Naive thymus-derived CD4-positive, alpha-beta T cell (primary cell): Measurements from ENCODE around the gene DENND1A. TPM values are rescaled to one million over a fixed set of nuclear protein-coding genes. Genes with fewer than 3 reads are reported as not detected.
A peak's percentile ranks its signal among the peaks of the same experiment; 100 is the strongest.

Experiments
- ATAC-seq: fragments of 150-1000 bp; cut with Tn5 transposase; 2 replicates; pipeline ENCODE4 v1.10.0; 2021; ENCODE audit warnings: mild to moderate bottlenecking, moderate library complexity
- CTCF ChIA-PET: fragments of 350-600 bp; sonication (Branson Sonifier 250); formaldehyde crosslinking; loops from one replicate; lab custom pipeline; 2021; ENCODE audit warnings: antibody characterized with exemption; lab: Charles Lee
- POLR2A ChIA-PET: fragments of 350-600 bp; sonication (Branson Sonifier 250); formaldehyde crosslinking; loops from one replicate; lab custom pipeline; 2021; ENCODE audit warnings: antibody characterized with exemption, inconsistent platforms; lab: Charles Lee
- DNase-seq, 9 donors: peaks; one replicate each; pipeline versions ENCODE4 v3.0.0 to v3.0.0-alpha.2; 2020 to 2022; ENCODE audit warnings: mixed read lengths in 1 of 9
- H3K27ac ChIP-seq: one replicate; pipeline ENCODE4 v1.7.0; 2013; ENCODE audit warnings: mild to moderate bottlenecking, low read depth, low read length, moderate library complexity
- H3K27me3 ChIP-seq, 2 donors: one replicate each; pipeline ENCODE4 v1.7.0; 2013; ENCODE audit warnings: low read length in 2 of 2, mild to moderate bottlenecking in 2 of 2, moderate library complexity in 2 of 2; ENCODE audit not compliant: control insufficient read depth in 2 of 2, insufficient read depth in 2 of 2
- H3K36me3 ChIP-seq, 3 experiments: 1 replicate in 2 of 3; 2 replicates in 1 of 3; pipeline ENCODE4 v1.7.0; 2013; ENCODE audit warnings: low read length in 3 of 3, mild to moderate bottlenecking in 3 of 3, moderate library complexity in 1 of 3; ENCODE audit not compliant: insufficient read depth in 3 of 3, control insufficient read depth in 2 of 3
- H3K4me1 ChIP-seq, 2 donors: one replicate each; pipeline ENCODE4 v1.7.0; 2013; ENCODE audit warnings: low read length in 2 of 2, mild to moderate bottlenecking in 2 of 2, moderate library complexity in 1 of 2; ENCODE audit not compliant: control insufficient read depth in 2 of 2, insufficient read depth in 2 of 2
- H3K4me3 ChIP-seq: 2 replicates; pipeline ENCODE4 v1.7.0; 2013; ENCODE audit warnings: mild to moderate bottlenecking, low read length
- H3K9me3 ChIP-seq, 3 experiments: 1 replicate in 2 of 3; 2 replicates in 1 of 3; pipeline ENCODE4 v1.7.0; 2013; ENCODE audit warnings: low read length in 3 of 3; ENCODE audit not compliant: control insufficient read depth in 2 of 3
- H3K27ac Mint-ChIP-seq, 9 donors: one replicate each; pipeline ENCODE4 v1.8.0; 2020 to 2022; ENCODE audit warnings: mixed read lengths in 9 of 9, mild to moderate bottlenecking in 8 of 9, moderate library complexity in 5 of 9, inconsistent platforms in 2 of 9
- H3K27me3 Mint-ChIP-seq, 5 donors: one replicate each; pipeline ENCODE4 v1.8.0; 2021 to 2022; ENCODE audit warnings: mixed read lengths in 5 of 5, mild to moderate bottlenecking in 1 of 5
- H3K36me3 Mint-ChIP-seq, 5 donors: one replicate each; pipeline ENCODE4 v1.8.0; 2020 to 2022; ENCODE audit warnings: mixed read lengths in 5 of 5, mild to moderate bottlenecking in 3 of 5, inconsistent platforms in 1 of 5
- H3K4me1 Mint-ChIP-seq, 7 donors: one replicate each; pipeline ENCODE4 v1.8.0; 2020 to 2022; ENCODE audit warnings: mixed read lengths in 7 of 7, mild to moderate bottlenecking in 3 of 7, inconsistent platforms in 1 of 7
- H3K4me3 Mint-ChIP-seq, 10 donors: one replicate each; pipeline ENCODE4 v1.8.0; 2020 to 2022; ENCODE audit warnings: mild to moderate bottlenecking in 10 of 10, mixed read lengths in 10 of 10, moderate library complexity in 6 of 10, inconsistent platforms in 2 of 10
- H3K9me3 Mint-ChIP-seq, 11 donors: one replicate each; pipeline ENCODE4 v1.8.0; 2020 to 2022; ENCODE audit warnings: mixed read lengths in 11 of 11, mild to moderate bottlenecking in 4 of 11, inconsistent platforms in 1 of 11, moderate library complexity in 1 of 11
- intact Hi-C, 2 donors: fragments of 100-400 bp; cut with micrococcal nuclease; formaldehyde crosslinking; loops; one replicate each; pipeline ENCODE4 v1.15.1; 2023
- polyA plus RNA-seq, 2 donors: library from polyadenylated mRNA; unstranded; fragments of 300-500 nt; fragmentation: Illumina TruSeq; gene quantifications; one replicate each; pipeline ENCODE4 v1.2.3, GENCODE V29; 2021
- total RNA-seq, 6 experiments: library from RNA in 5 of 6; stranded (reverse) in 5 of 6; gene quantifications; 1 replicate in 5 of 6; 2 replicates in 1 of 6; pipeline ENCODE4 v1.2.3 and lab custom pipeline; 2021 to 2026

The DENND1A gene
- total and polyA plus RNA-seq, 7 experiments from 2014 or later: 4.6 to 41.1 (median 16.5) TPM

- intact Hi-C loops: no loop called here
- DNase-seq (no peak), ATAC-seq (no peak)
- Mint-ChIP-seq H3K27ac (no peak overlapping the region), H3K4me1 (peaks cover 0 to 6% (median 3%) of the 10 kb centered on the region in 7 donors), H3K4me3 (no peak overlapping the region), H3K36me3 (peaks cover 0 to 34% (median 6%) of the 10 kb centered on the region in 5 donors), H3K27me3 (no peaks in the 10 kb centered on the region), H3K9me3 (no peaks in the 10 kb centered on the region)
- no peak overlapping the region for H3K27ac ChIP-seq
- H3K27me3 ChIP-seq: no peaks in the 10 kb centered on the region
- no peaks in the 10 kb centered on the region for H3K4me1 ChIP-seq
- ChIA-PET CTCF (no interaction called here), POLR2A (no interaction called here)
- peaks cover 0 to 5% (median 3%) of the 10 kb centered on the region in 3 experiments for H3K36me3 ChIP-seq
- no peak overlapping the region for H3K4me3 ChIP-seq
- no peaks in the 10 kb centered on the region for H3K9me3 ChIP-seq
These were observed 172.4 kb downstream of the DENND1A start for GRCh38 chr9:123757547-123757946.

DNA sequence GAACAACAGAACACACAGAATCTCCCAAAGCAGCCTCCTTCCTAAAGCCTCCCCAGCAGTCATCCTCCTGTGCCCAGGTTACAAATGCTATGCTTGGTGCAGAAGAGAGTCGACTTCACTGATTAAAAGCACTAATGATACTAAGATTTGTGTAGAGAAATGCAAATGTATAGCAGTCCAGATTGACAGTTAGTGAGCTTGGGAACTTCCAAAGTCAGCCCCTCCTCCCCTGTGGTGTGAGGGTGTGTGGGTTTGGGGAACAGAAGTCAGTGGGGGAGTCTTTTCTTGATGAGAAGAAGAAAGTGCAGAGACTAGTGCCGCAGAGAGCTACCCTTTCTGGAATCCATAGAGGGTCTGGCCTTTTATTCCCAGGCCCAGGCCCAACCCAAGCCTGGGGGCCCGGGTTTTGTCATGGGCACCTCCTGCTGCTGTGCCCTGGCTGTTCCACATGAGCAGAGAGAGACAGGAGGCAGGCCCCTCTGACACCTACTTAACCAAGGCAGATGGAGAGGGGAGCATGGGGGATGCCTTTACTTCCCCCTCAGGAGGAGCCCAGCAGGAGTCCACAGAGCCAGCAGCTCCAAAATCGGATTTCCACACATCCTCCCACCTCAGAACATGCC, 173.3 kb downstream of the DENND1A start:
- ChIA-PET POLR2A (no interaction called here), CTCF (no interaction called here)
- Mint-ChIP-seq H3K9me3 (no peaks in the 10 kb centered on the region), H3K36me3 (peaks cover 2 to 36% (median 6%) of the 10 kb centered on the region in 5 donors), H3K27me3 (no peaks in the 10 kb centered on the region), H3K4me1 (peaks cover 3 to 10% (median 4%) of the 10 kb centered on the region in 7 donors), H3K4me3 (no peak overlapping the region), H3K27ac (no peak overlapping the region)
- Histone ChIP-seq H3K36me3 (peaks cover 0 to 5% (median 3%) of the 10 kb centered on the region in 3 experiments), H3K27me3 (no peaks in the 10 kb centered on the region), H3K4me3 (no peak overlapping the region), H3K27ac (no peak overlapping the region), H3K4me1 (no peaks in the 10 kb centered on the region), H3K9me3 (no peaks in the 10 kb centered on the region)
- intact Hi-C loops: no loop called here
- ATAC-seq (no peak), DNase-seq (no peak)

DNA sequence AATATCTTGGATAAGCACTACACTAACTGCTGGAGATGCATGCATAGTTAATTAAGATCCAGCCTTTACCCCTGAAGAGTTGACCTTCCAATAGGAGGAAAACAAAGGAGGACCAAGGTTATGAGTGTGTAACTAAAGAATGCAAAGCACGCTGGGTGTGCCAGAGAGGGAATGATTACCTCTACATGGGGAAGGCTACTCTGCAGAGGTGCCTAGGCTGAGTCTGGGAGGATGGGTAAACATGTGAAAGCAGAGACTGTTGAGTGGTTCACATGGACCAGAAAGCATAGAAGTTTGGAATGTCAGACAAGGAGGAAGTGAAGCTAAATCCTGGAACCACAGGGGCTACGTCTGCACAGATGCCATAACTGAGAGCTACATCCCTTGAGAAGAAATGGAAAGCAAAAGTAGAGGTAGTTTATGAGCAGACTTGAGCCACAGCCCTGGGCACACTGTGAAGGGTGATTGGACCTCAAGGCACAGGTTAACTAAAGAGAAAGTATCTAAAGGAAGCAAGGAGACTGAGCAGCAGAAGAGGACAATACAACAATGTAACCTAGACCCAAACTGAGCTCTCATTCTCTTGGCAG, 176.2 kb downstream of the DENND1A start:
- H3K27ac ChIP-seq: no peak overlapping the region
- intact Hi-C loops: no loop called here
- Mint-ChIP-seq H3K27ac (peak overlapping the region in 4 of 9 donors; percentile 1 to 75 (median 28)), H3K36me3 (peaks cover 3 to 40% (median 6%) of the 10 kb centered on the region in 5 donors), H3K4me3 (no peak overlapping the region), H3K9me3 (no peaks in the 10 kb centered on the region), H3K27me3 (no peaks in the 10 kb centered on the region), H3K4me1 (peaks cover 15 to 35% (median 25%) of the 10 kb centered on the region in 7 donors)
- H3K36me3 ChIP-seq: peaks cover 0 to 5% (median 3%) of the 10 kb centered on the region in 3 experiments
- H3K4me1 ChIP-seq: peaks cover 0 to 12% of the 10 kb centered on the region in 2 donors
- ChIA-PET CTCF (no interaction called here), POLR2A (no interaction called here)
- H3K9me3 ChIP-seq: no peaks in the 10 kb centered on the region
- ATAC-seq (no peak), DNase-seq (no peak)
- no peak overlapping the region for H3K4me3 ChIP-seq
- H3K27me3 ChIP-seq: no peaks in the 10 kb centered on the region

DNA sequence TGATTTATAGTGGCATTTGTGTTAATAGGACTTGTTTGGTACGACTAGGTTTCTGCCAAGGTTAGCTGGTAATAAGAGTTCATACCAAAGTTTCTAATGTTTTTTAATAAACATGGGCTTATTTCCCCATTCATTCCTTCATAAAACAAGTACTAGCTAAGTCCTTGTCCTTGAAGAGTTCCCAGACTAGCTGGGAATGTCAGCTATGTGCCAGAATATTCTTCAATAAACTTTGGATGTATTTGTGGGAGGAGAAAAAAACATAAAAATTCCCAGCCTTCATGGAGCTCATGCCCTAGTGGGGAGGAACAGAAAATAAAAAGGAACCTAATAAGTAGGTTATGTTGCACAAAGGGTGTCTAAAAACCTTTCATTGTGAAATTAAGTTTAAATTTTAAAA, 176.9 kb downstream of the DENND1A start:
- H3K27ac ChIP-seq: no peak overlapping the region
- ATAC-seq (no peak), DNase-seq (no peak)
- ChIA-PET CTCF (no interaction called here), POLR2A (no interaction called here)
- intact Hi-C loops: no loop called here
- Mint-ChIP-seq H3K27ac (peak overlapping the region in 1 of 9 donors; percentile 1), H3K36me3 (peaks cover 3 to 36% (median 3%) of the 10 kb centered on the region in 5 donors), H3K4me1 (peaks cover 15 to 36% (median 27%) of the 10 kb centered on the region in 7 donors), H3K27me3 (no peaks in the 10 kb centered on the region), H3K4me3 (no peak overlapping the region), H3K9me3 (no peaks in the 10 kb centered on the region)
- H3K4me3 ChIP-seq: no peak overlapping the region
- H3K36me3 ChIP-seq: peaks cover 0 to 5% (median 3%) of the 10 kb centered on the region in 3 experiments
- no peaks in the 10 kb centered on the region for H3K27me3 ChIP-seq
- no peaks in the 10 kb centered on the region for H3K9me3 ChIP-seq
- peaks cover 0 to 12% of the 10 kb centered on the region in 2 donors for H3K4me1 ChIP-seq

- H3K27ac ChIP-seq: no peak overlapping the region
- DNase-seq: peak in 6 of 9 donors; percentile 9 to 35 (median 23)
- H3K4me1 ChIP-seq: peaks cover 0 to 12% of the 10 kb centered on the region in 2 donors
- intact Hi-C loops: no loop called here
- Mint-ChIP-seq H3K36me3 (peaks cover 0 to 15% (median 3%) of the 10 kb centered on the region in 5 donors), H3K9me3 (no peaks in the 10 kb centered on the region), H3K4me1 (peaks cover 12 to 36% (median 27%) of the 10 kb centered on the region in 7 donors), H3K27me3 (no peaks in the 10 kb centered on the region), H3K27ac (peak overlapping the region in 8 of 9 donors; percentile 44 to 85 (median 71)), H3K4me3 (peak overlapping the region in 5 of 10 donors; percentile 8 to 53 (median 16))
- H3K27me3 ChIP-seq: no peaks in the 10 kb centered on the region
- no peak overlapping the region for H3K4me3 ChIP-seq
- no peaks in the 10 kb centered on the region for H3K9me3 ChIP-seq
- ChIA-PET POLR2A (interaction anchor here (0.8 kb wide), 1 partner anchor 10 kb away, joined by 3 read pairs; no protein-coding TSS in a partner anchor), CTCF (no interaction called here)
- H3K36me3 ChIP-seq: no peaks in the 10 kb centered on the region
- ATAC-seq: peak; percentile 74
These were observed 180.2 kb downstream of the DENND1A start for GRCh38 chr9:123749580-123750202.

DNA sequence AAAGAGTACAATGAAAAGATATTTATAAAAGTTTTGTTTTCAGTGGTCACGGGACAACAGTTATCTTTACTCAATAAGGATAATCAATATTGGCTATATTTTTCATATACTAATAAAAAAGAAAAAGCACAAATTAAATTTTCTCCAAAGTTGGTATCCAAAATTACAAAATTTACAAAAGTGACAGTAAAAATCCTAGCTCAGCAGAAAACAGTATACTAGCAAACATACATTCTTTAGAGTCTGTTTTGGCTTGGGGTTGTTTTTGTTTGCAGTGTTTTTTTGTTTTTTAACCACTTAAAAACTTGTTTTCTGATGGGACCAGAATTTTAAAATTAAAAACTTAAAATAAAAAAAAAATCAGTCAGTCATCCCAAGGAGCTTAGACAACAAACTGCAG, 183.2 kb downstream of the DENND1A start:
- peaks cover 0 to 12% of the 10 kb centered on the region in 2 donors for H3K4me1 ChIP-seq
- H3K27me3 ChIP-seq: no peaks in the 10 kb centered on the region
- no peak overlapping the region for H3K4me3 Mint-ChIP-seq
- POLR2A ChIA-PET: no interaction called here
- DNase-seq: no peak
- no peak overlapping the region for H3K4me3 ChIP-seq
- H3K27ac Mint-ChIP-seq: no peak overlapping the region
- H3K36me3 Mint-ChIP-seq: peaks cover 0 to 13% (median 3%) of the 10 kb centered on the region in 5 donors
- no peaks in the 10 kb centered on the region for H3K9me3 ChIP-seq
- CTCF ChIA-PET: no interaction called here
- no peak for ATAC-seq
- H3K36me3 ChIP-seq: no peaks in the 10 kb centered on the region
- H3K4me1 Mint-ChIP-seq: peaks cover 12 to 31% (median 26%) of the 10 kb centered on the region in 7 donors
- H3K27me3 Mint-ChIP-seq: no peaks in the 10 kb centered on the region
- no peak overlapping the region for H3K27ac ChIP-seq
- intact Hi-C loops: no loop called here
- no peaks in the 10 kb centered on the region for H3K9me3 Mint-ChIP-seq
